ENCODE measurements around the gene EP300.
"Not testable (repeated sequence)": the region's sequence is repeated elsewhere in the genome, so short reads cannot be mapped to it uniquely, and the experiment has no call there.

Gene EP300

GRCh38 chr22:41092023-41092817 lies at the start of gene EP300:
EP300 (plus strand) TSS chr22:41092592; CDS start chr22:41093005, 413 bp downstream.
- DNase-seq (ENCODE audit: low read depth), result peak; percentile 71

GRCh38 chr22:41043722-41044121 lies 48.7 kb upstream of the EP300 start:
- no peak for DNase-seq (ENCODE audit: low read depth)

- DNase-seq (ENCODE audit: low read depth), result not testable (repeated sequence)
These were observed 46.8 kb upstream of the EP300 start for GRCh38 chr22:41045575-41045974.

GRCh38 chr22:41047801-41048211 lies 44.6 kb upstream of the EP300 start:
- DNase-seq (ENCODE audit: low read depth), result no peak

GRCh38 chr22:41048345-41048744 lies 44.0 kb upstream of the EP300 start:
- DNase-seq (ENCODE audit: low read depth), result not testable (repeated sequence)

GRCh38 chr22:41048791-41049717 lies 43.3 kb upstream of the EP300 start:
- DNase-seq (ENCODE audit: low read depth), result no peak

- DNase-seq (ENCODE audit: low read depth), result not testable (repeated sequence)
These were observed 42.6 kb upstream of the EP300 start for GRCh38 chr22:41049795-41050194.

GRCh38 chr22:41050883-41051282 lies 41.5 kb upstream of the EP300 start:
- no peak for DNase-seq (ENCODE audit: low read depth)

- DNase-seq (ENCODE audit: low read depth), result no peak
These were observed 39.5 kb upstream of the EP300 start for GRCh38 chr22:41052661-41053490.

- no peak for DNase-seq (ENCODE audit: low read depth)
These were observed 35.3 kb upstream of the EP300 start for GRCh38 chr22:41057076-41057475.

- DNase-seq (ENCODE audit: low read depth), result no peak
These were observed 30.2 kb upstream of the EP300 start for GRCh38 chr22:41062146-41062545.

GRCh38 chr22:41064326-41064725 lies 28.1 kb upstream of the EP300 start:
- DNase-seq (ENCODE audit: low read depth), result not testable (repeated sequence)

- not testable (repeated sequence) for DNase-seq (ENCODE audit: low read depth)
These were observed 26.1 kb upstream of the EP300 start for GRCh38 chr22:41066341-41066740.

GRCh38 chr22:41067968-41068367 lies 24.4 kb upstream of the EP300 start:
- not testable (repeated sequence) for DNase-seq (ENCODE audit: low read depth)

- no peak for DNase-seq (ENCODE audit: low read depth)
These were observed 21.6 kb upstream of the EP300 start for GRCh38 chr22:41070665-41071331.

- DNase-seq (ENCODE audit: low read depth), result no peak
These were observed 18.3 kb upstream of the EP300 start for GRCh38 chr22:41074061-41074460.

GRCh38 chr22:41074466-41074865 lies 17.9 kb upstream of the EP300 start:
- no peak for DNase-seq (ENCODE audit: low read depth)

GRCh38 chr22:41074941-41075710 lies 17.3 kb upstream of the EP300 start:
- DNase-seq (ENCODE audit: low read depth), result no peak

- no peak for DNase-seq (ENCODE audit: low read depth)
These were observed 16.4 kb upstream of the EP300 start for GRCh38 chr22:41075946-41076345.

GRCh38 chr22:41076857-41077256 lies 15.5 kb upstream of the EP300 start:
- DNase-seq (ENCODE audit: low read depth), result no peak

- no peak for DNase-seq (ENCODE audit: low read depth)
These were observed 13.5 kb upstream of the EP300 start for GRCh38 chr22:41078931-41079330.

Measured in activated T-cell treated with anti-CD3 and anti-CD28 coated beads for 48 hours (primary cell).